Left colon (tissue), 2 donors: Measurements from ENCODE around the gene STRC. TPM values are rescaled to one million over a fixed set of nuclear protein-coding genes. Genes with fewer than 3 reads are reported as not detected.
A peak's percentile ranks its signal among the peaks of the same experiment; 100 is the strongest.
"Not testable (repeated sequence)": the region's sequence is repeated elsewhere in the genome, so short reads cannot be mapped to it uniquely, and the experiment has no call there.

Source experiments
- ATAC-seq: fragments of 200-7000 bp; cut with Tn5 transposase; one replicate; pipeline ENCODE4 v1.9.1; 2020; ENCODE audit warnings: mild to moderate bottlenecking, moderate library complexity
- DNase-seq, 2 donors: peaks; one replicate each; pipeline ENCODE4 v3.0.0-alpha.2; 2020
- intact Hi-C, 2 donors: fragments of 100-400 bp; cut with DNase I in 1 of 2; cut with micrococcal nuclease in 1 of 2; formaldehyde crosslinking; loops; one replicate each; pipeline versions ENCODE4 v1.11.2 to v1.14.0; 2022; cut with DNase I, micrococcal nuclease
- total RNA-seq, 2 donors: library from RNA; stranded (reverse); fragmentation: NEBNext Ultra II Directional; extraction: Animal tissue kit (Norgen Biotek cat#: 25700); gene quantifications; one replicate each; pipeline ENCODE4 v1.2.1, GENCODE V29; 2021
- donor health status: DM: no; HTN: no; CAD: no.
- donor health status: DM: yes; HTN: yes; CAD: no.

Gene STRC
- total RNA-seq, 2 donors from 2014 or later = 0.67 to 1.4 TPM

DNA sequence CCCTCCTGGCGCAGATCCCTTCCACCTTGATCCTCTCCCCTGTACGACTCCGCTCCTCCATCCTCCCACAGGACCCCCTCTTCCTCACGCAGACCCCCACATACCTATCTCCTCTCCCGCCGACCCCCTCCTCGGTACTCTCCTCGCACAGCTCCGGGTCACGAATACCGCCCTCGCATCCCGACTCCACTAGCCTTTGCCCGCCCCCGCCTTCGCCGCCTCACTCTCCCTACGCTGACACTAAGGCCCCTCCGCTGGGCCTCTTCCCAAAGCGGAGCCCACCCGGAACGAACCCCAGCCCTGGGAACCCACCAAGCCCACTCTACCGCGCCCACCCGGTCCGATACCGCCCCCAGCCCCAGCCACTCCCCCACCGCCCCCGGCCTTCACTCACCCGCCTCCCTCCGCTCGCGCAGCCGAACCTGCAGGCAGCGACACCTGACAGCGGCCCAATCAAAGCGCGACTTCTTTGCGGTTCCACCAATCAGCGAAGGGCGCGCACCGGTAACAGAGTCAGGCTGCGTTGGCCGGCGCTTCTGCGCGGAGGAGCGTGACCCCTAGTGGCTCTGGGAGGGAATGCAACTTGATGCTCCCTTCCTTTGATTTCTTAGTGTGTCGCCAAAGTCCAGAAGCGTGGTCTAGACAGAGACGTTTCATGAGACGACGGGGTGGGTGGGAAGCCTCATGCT, 28.7 kb downstream of the STRC start, which contains the start of gene PPIP5K1:
Gene PPIP5K1, minus strand, starts transcription at position 431 of the 689 bp plus-strand sequence. CDS start 5,704 bp downstream, outside the sequence.
- DNase-seq, intact Hi-C loops: not testable (repeated sequence)
- ATAC-seq = peak; percentile 72

DNA sequence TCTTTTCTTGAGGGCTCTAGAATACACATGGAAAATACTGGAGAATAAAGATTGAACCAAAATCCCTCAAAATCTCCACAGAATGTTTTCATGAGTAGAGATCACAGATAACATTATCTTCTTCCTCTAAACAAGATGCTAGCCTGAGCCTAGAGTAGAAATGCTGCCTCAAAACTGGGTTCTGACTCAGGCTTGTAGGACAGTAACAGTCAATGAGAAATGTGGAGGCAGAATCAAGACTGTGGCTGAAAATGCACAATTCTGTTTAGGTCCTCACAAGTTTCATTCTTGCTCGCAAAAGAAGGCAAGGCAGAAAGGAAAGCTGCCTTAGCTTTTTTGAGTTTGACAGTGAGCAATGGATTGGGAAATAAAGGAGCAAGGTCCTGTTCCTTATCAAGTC, 44.0 kb downstream of the STRC start:
- intact Hi-C loops, ATAC-seq, DNase-seq: not testable (repeated sequence)

GRCh38 chr15:43566615-43567014, 52.0 kb downstream of the STRC start:
- ATAC-seq, intact Hi-C loops, DNase-seq: not testable (repeated sequence)

GRCh38 chr15:43563793-43564192, 54.8 kb downstream of the STRC start:
- intact Hi-C loops, ATAC-seq, DNase-seq: not testable (repeated sequence)

GRCh38 chr15:43562753-43563152, 55.8 kb downstream of the STRC start:
- ATAC-seq, DNase-seq, intact Hi-C loops: not testable (repeated sequence)

DNA sequence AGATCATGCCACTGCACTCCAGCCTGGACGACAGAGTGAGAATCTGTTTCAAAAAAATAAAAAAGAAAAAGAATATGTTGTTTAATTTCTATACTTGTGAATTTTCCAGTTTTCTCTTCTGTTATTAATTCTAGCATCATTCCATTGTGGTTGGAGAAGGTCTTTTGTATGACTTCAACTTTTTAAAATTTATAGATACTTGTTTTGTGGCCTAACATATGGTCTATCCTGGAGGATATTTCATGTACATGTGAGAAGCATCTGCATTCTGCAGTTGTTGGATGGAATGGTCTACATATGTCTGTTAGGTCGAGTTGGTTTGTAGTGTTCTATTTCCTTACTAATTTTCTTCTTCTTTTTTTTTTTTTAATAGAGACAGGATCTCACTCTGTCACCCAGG, 65.6 kb downstream of the STRC start:
- ATAC-seq (no peak), DNase-seq (no peak)
- intact Hi-C loops = no loop called here

- no peak for ATAC-seq
- no peak for DNase-seq
- intact Hi-C loops = no loop called here
Observed at GRCh38 chr15:43552256-43552655, 66.3 kb downstream of the STRC start.

- no peak for DNase-seq
- intact Hi-C loops = no loop called here
- no peak for ATAC-seq
Observed at GRCh38 chr15:43550527-43551363, 67.9 kb downstream of the STRC start.

Other genes starting within 250 kb of the STRC start
- gene ZSCAN29, start 247.8 kb downstream of the STRC start, total RNA-seq = 10 to 100 TPM; 28.6 to 29.6 TPM
- gene TUBGCP4, start 247.7 kb downstream of the STRC start, total RNA-seq = 10 to 100 TPM; 18.6 to 23.7 TPM
- gene TP53BP1, start 125.6 kb downstream of the STRC start, total RNA-seq = 10 to 100 TPM; 26.9 to 32.0 TPM
- 1 to 10 TPM; 1.9 to 7.4 TPM for gene MAP1A, start 101.2 kb downstream of the STRC start, total RNA-seq
- gene PPIP5K1, start 28.6 kb downstream of the STRC start, total RNA-seq = 100 to 1,000 TPM in 1 of 2 donors, 10 to 100 TPM in 1; 91.1 to 139 TPM
- gene CKMT1B, start 24.8 kb downstream of the STRC start, total RNA-seq = 100 to 1,000 TPM; 168 to 277 TPM
- 10 to 100 TPM in 1 of 2 donors, 1 to 10 TPM in 1; 9.0 to 11.8 TPM for gene CATSPER2, start 30.0 kb upstream of the STRC start, total RNA-seq
- 100 to 1,000 TPM; 162 to 229 TPM for gene CKMT1A, start 75.1 kb upstream of the STRC start, total RNA-seq
- gene PDIA3, start 127.6 kb upstream of the STRC start, total RNA-seq = 100 to 1,000 TPM; 329 to 412 TPM
- gene ELL3, start 158.2 kb upstream of the STRC start, total RNA-seq = 10 to 100 TPM; 27.7 to 34.6 TPM
- 1,000 to 10,000 TPM; 1,073 to 1,095 TPM for gene SERF2, start 173.5 kb upstream of the STRC start, total RNA-seq
- under 1 TPM in 1 of 2 donors, not detected in 1; 0.12 TPM for gene SERINC4, start 181.4 kb upstream of the STRC start, total RNA-seq
- 10 to 100 TPM; 10.4 to 11.6 TPM for gene HYPK, start 181.8 kb upstream of the STRC start, total RNA-seq
- 10 to 100 TPM; 16.4 to 20.0 TPM for gene MFAP1, start 205.9 kb upstream of the STRC start, total RNA-seq
- gene WDR76, start 208.2 kb upstream of the STRC start, total RNA-seq = 1 to 10 TPM; 3.2 to 3.9 TPM